DND-41 (cell line): ENCODE measurements around the gene CYTH3.

Experiments used
- EZH2 ChIP-seq: IDR thresholded peaks from 3 replicates; pipeline ENCODE4 v1.6.1; 2012; ENCODE audit warnings: borderline replicate concordance, low read depth, mild to moderate bottlenecking, moderate library complexity, low read length, inconsistent platforms; ENCODE audit not compliant: severe bottlenecking
- TF ChIP-seq, protein P1 (sequence below): IDR thresholded peaks from 2 replicates; pipeline ENCODE4 v1.5.1; 2012; ENCODE audit warnings: borderline replicate concordance, low read length, moderate library complexity, mild to moderate bottlenecking; ENCODE audit not compliant: poor library complexity, severe bottlenecking; ENCODE audit errors: extremely low read depth

DNA sequence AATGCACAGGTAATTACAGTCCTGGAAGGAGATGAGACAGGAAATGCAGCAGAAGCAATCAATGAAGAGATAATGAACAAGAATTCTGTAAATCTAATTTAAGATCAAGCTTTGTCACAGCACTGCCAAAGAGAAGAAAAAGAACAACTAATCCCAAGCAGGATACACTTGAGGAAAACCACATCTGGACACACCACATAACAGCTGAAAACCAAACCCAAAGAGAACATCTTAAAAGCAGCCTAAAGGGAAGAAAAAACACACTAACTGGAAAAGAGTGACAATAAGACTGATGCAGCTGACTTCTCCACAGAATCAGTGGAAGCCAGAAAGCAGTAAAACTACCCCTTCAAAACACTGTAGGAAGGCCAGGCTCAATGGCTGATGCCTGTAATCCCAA, 10.2 kb downstream of the CYTH3 start:
- TF ChIP-seq, protein P1, sequence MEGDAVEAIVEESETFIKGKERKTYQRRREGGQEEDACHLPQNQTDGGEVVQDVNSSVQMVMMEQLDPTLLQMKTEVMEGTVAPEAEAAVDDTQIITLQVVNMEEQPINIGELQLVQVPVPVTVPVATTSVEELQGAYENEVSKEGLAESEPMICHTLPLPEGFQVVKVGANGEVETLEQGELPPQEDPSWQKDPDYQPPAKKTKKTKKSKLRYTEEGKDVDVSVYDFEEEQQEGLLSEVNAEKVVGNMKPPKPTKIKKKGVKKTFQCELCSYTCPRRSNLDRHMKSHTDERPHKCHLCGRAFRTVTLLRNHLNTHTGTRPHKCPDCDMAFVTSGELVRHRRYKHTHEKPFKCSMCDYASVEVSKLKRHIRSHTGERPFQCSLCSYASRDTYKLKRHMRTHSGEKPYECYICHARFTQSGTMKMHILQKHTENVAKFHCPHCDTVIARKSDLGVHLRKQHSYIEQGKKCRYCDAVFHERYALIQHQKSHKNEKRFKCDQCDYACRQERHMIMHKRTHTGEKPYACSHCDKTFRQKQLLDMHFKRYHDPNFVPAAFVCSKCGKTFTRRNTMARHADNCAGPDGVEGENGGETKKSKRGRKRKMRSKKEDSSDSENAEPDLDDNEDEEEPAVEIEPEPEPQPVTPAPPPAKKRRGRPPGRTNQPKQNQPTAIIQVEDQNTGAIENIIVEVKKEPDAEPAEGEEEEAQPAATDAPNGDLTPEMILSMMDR: no peak
- TF ChIP-seq EZH2: no peak
